Activated T-cell treated with anti-CD3 and anti-CD28 coated beads for 1 hour (primary cell): Measurements from ENCODE around the gene NECTIN3.

ENCODE experiments used
- DNase-seq: peaks from one replicate; pipeline ENCODE4 v3.0.0-alpha.2; 2020; ENCODE audit warnings: low read depth

NECTIN3 gene

GRCh38 chr3:111081008-111081545, 9.5 kb downstream of the NECTIN3 start:
- no peak for DNase-seq

- DNase-seq, result no peak
Observed at GRCh38 chr3:111084911-111085310, 13.3 kb downstream of the NECTIN3 start.

- DNase-seq, result no peak
Observed at GRCh38 chr3:111087924-111088469, 16.4 kb downstream of the NECTIN3 start.

GRCh38 chr3:111096487-111097209, 25.0 kb downstream of the NECTIN3 start:
- DNase-seq, result no peak

- DNase-seq, result no peak
Observed at GRCh38 chr3:111103807-111104206, 32.2 kb downstream of the NECTIN3 start.

- DNase-seq, result no peak
Observed at GRCh38 chr3:111106993-111107661, 35.5 kb downstream of the NECTIN3 start.

- no peak for DNase-seq
Observed at GRCh38 chr3:111107662-111108035, 36.0 kb downstream of the NECTIN3 start.

GRCh38 chr3:111112913-111113312, 41.3 kb downstream of the NECTIN3 start:
- no peak for DNase-seq

- no peak for DNase-seq
Observed at GRCh38 chr3:111128884-111129283, 57.3 kb downstream of the NECTIN3 start.

- no peak for DNase-seq
Observed at GRCh38 chr3:111130827-111131226, 59.2 kb downstream of the NECTIN3 start.

GRCh38 chr3:111134302-111134701, 62.7 kb downstream of the NECTIN3 start:
- DNase-seq, result no peak

GRCh38 chr3:111151438-111151837, 79.8 kb downstream of the NECTIN3 start:
- no peak for DNase-seq

GRCh38 chr3:111152496-111152895, 80.9 kb downstream of the NECTIN3 start:
- no peak for DNase-seq

GRCh38 chr3:111156517-111156916, 84.9 kb downstream of the NECTIN3 start:
- no peak for DNase-seq

- DNase-seq, result no peak
Observed at GRCh38 chr3:111159391-111159790, 87.8 kb downstream of the NECTIN3 start.

GRCh38 chr3:111164621-111165020, 93.0 kb downstream of the NECTIN3 start:
- DNase-seq, result no peak

GRCh38 chr3:111165411-111165810, 93.8 kb downstream of the NECTIN3 start:
- DNase-seq, result no peak

- no peak for DNase-seq
Observed at GRCh38 chr3:111173328-111173900, 101.8 kb downstream of the NECTIN3 start.

- DNase-seq, result no peak
Observed at GRCh38 chr3:111173906-111174305, 102.3 kb downstream of the NECTIN3 start.

- DNase-seq, result no peak
Observed at GRCh38 chr3:111190518-111190917, 118.9 kb downstream of the NECTIN3 start.

- no peak for DNase-seq
Observed at GRCh38 chr3:111193472-111193871, 121.9 kb downstream of the NECTIN3 start.

GRCh38 chr3:111194048-111194447, 122.4 kb downstream of the NECTIN3 start:
- no peak for DNase-seq

- DNase-seq, result no peak
Observed at GRCh38 chr3:111197485-111197884, 125.9 kb downstream of the NECTIN3 start.
